HG03460 (cell line): ENCODE measurements around the gene SLC16A6.
"Not testable (repeated sequence)": the region's sequence is repeated elsewhere in the genome, so short reads cannot be mapped to it uniquely, and the experiment has no call there.

ENCODE experiments used
- ATAC-seq: cut with Tn5 transposase; IDR thresholded peaks from one replicate; pipeline ENCODE4 v1.9.1; 2021; ENCODE audit not compliant: unreplicated experiment

The SLC16A6 gene

GRCh38 chr17:68221786-68222185 is 69.1 kb downstream of the SLC16A6 start:
- ATAC-seq: no peak

- ATAC-seq: not testable (repeated sequence)
Measured at GRCh38 chr17:68220786-68221185, 70.1 kb downstream of the SLC16A6 start.

- ATAC-seq: not testable (repeated sequence)
Measured at GRCh38 chr17:68220186-68220585, 70.7 kb downstream of the SLC16A6 start.

- not testable (repeated sequence) for ATAC-seq
Measured at GRCh38 chr17:68219429-68219828, 71.5 kb downstream of the SLC16A6 start.
